ENCODE measurements around the gene DLGAP1. TPM values are rescaled to one million over a fixed set of nuclear protein-coding genes. Genes with fewer than 3 reads are reported as not detected.
A peak's percentile ranks its signal among the peaks of the same experiment; 100 is the strongest.

DLGAP1 gene
- total RNA-seq, 1 experiment from 2014 or later, result 23.2 TPM

DNA sequence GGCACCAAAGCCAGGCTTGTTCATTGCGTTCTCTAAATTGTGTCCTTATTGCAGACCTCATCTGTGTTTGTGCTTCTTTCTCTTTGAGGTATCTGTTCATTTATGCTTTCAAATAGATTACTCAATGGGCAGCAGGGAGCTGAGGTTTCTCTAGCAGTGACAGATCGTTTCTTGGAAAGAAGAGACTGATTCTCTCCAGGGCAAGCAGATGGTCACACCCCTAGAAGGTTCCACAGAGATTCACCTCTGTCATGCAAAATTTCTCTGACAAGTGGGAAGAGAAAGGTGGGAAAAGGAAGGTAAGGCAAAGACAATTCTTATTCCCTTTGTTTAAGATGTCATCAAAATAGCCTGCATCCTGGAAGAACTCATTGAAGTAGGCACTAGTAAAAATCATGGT lies 14.0 kb downstream of the DLGAP1 start:
- no peak overlapping the region for H4K91ac ChIP-seq (ENCODE audit: insufficient read length, low read depth, low read length)
- no peak overlapping the region for H3T11ph ChIP-seq (ENCODE audit: low read length)
- H3K79me1 ChIP-seq (ENCODE audit: insufficient read depth, low read depth, low read length, poor library complexity, severe bottlenecking), result no peaks in the 10 kb centered on the region
- no peak overlapping the region for H4K5ac ChIP-seq (ENCODE audit: insufficient read length, low read depth, low read length)
- H2AFZ ChIP-seq (ENCODE audit: low read length), result no peak overlapping the region
- Mint-ChIP-seq H3K27ac (peak overlapping the region in 1 of 3 experiments; percentile 64; a peak in 2 of 7 replicates), H3K4me1 (peaks cover 32 to 34% of the 10 kb centered on the region in 2 experiments), H3K9me3 (no peaks in the 10 kb centered on the region), H3K27me3 (ENCODE audit: low read depth) (no peaks in the 10 kb centered on the region), H3K4me3 (no peak overlapping the region), H3K36me3 (ENCODE audit: insufficient read depth in 1 of 3, low read depth in 3 of 3) (peaks cover 0 to 3% (median 0%) of the 10 kb centered on the region in 3 experiments; a peak in 1 of 7 replicates)
- no CpG with 5 or more reads among the region's 2 CpGs for WGBS (ENCODE audit: extremely low coverage, insufficient read length, low lambda C conversion rate)
- no peak overlapping the region for H3K23ac ChIP-seq (ENCODE audit: insufficient read length, low read depth, low read length)
- TF ChIP-seq, protein P1, sequence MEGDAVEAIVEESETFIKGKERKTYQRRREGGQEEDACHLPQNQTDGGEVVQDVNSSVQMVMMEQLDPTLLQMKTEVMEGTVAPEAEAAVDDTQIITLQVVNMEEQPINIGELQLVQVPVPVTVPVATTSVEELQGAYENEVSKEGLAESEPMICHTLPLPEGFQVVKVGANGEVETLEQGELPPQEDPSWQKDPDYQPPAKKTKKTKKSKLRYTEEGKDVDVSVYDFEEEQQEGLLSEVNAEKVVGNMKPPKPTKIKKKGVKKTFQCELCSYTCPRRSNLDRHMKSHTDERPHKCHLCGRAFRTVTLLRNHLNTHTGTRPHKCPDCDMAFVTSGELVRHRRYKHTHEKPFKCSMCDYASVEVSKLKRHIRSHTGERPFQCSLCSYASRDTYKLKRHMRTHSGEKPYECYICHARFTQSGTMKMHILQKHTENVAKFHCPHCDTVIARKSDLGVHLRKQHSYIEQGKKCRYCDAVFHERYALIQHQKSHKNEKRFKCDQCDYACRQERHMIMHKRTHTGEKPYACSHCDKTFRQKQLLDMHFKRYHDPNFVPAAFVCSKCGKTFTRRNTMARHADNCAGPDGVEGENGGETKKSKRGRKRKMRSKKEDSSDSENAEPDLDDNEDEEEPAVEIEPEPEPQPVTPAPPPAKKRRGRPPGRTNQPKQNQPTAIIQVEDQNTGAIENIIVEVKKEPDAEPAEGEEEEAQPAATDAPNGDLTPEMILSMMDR (conservative IDR thresholded peaks at IDR 0.05), result no peak
- H4K8ac ChIP-seq (replicated peaks; ENCODE audit: insufficient read length, low read depth, low read length), result no peak overlapping the region
- H3K9me3 ChIP-seq (ENCODE audit: control insufficient read depth, low read depth, low read length), result no peaks in the 10 kb centered on the region
- no peak overlapping the region for H3K18ac ChIP-seq (ENCODE audit: insufficient read length, low read depth, low read length)
- no peaks in the 10 kb centered on the region for H3K23me2 ChIP-seq (ENCODE audit: insufficient read length, low read depth, low read length, poor library complexity, severe bottlenecking)
- no peak overlapping the region for H2BK15ac ChIP-seq (ENCODE audit: low read depth, low read length)
- no peak overlapping the region for H2BK20ac ChIP-seq (ENCODE audit: low read depth, low read length, poor library complexity, severe bottlenecking)
- no peak overlapping the region for H2BK12ac ChIP-seq (ENCODE audit: insufficient read length, low read depth, low read length)
- H3K79me2 ChIP-seq (ENCODE audit: insufficient read depth, low read length), result peaks cover 3% of the 10 kb centered on the region; the same call in 1 of the 2 replicates
- H3K56ac ChIP-seq (ENCODE audit: insufficient read length, low read depth, low read length), result no peak overlapping the region
- no peak overlapping the region for H3K4ac ChIP-seq (ENCODE audit: low read depth, low read length)
- H4K20me1 ChIP-seq (ENCODE audit: control insufficient read depth, insufficient read depth, insufficient read length), result no peaks in the 10 kb centered on the region
- H3K9ac ChIP-seq (ENCODE audit: extremely low read depth, insufficient read length, low read length), result no peak overlapping the region
- no peak overlapping the region for H3K14ac ChIP-seq (ENCODE audit: insufficient read depth, low read length)
- DNase-seq, result no peak
- H2BK120ac ChIP-seq (ENCODE audit: low read depth, low read length, poor library complexity, severe bottlenecking), result no peak overlapping the region
- no peaks in the 10 kb centered on the region for H3K27me3 ChIP-seq (ENCODE audit: insufficient read depth, low read length)
- H3K27ac ChIP-seq (ENCODE audit: insufficient read length, low read depth, low read length), result no peak overlapping the region
- no peak overlapping the region for H3K4me2 ChIP-seq (ENCODE audit: insufficient read depth, insufficient read length, low read length)
- H2AK5ac ChIP-seq (ENCODE audit: insufficient read length, low read length), result no peak overlapping the region
- no peaks in the 10 kb centered on the region; the same call in 1 of the 2 replicates for H3K4me1 ChIP-seq (ENCODE audit: insufficient read depth, low read length)
- no peak overlapping the region for H2BK5ac ChIP-seq (ENCODE audit: insufficient read length, low read length)
